GM18508 (cell line): Measurements from ENCODE around the gene TTC12.

Experiments used
- ATAC-seq: cut with Tn5 transposase; IDR thresholded peaks from one replicate; pipeline ENCODE4 v1.9.1; 2021; ENCODE audit warnings: moderate number of reproducible peaks; ENCODE audit not compliant: insufficient read depth, unreplicated experiment

TTC12 gene

DNA sequence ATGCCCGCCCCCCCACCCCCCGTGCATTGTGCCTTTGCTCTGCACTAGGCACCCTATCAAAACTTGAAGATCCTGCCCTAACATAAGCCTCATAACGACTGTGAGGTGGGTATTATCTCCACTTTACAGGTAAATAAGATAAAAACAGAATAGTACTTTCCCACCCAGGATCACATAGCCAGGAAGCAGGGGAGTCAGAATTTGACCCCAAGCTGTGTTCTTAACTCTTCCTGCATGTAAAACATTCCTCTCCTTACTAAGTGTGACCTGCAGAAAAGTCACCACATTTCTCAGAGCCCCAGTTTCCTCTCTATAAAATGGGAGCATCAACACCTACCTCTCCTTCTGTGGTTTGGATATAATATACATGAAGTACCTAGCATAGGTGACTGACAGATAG is 55.0 kb downstream of the TTC12 start:
- ATAC-seq = no peak

DNA sequence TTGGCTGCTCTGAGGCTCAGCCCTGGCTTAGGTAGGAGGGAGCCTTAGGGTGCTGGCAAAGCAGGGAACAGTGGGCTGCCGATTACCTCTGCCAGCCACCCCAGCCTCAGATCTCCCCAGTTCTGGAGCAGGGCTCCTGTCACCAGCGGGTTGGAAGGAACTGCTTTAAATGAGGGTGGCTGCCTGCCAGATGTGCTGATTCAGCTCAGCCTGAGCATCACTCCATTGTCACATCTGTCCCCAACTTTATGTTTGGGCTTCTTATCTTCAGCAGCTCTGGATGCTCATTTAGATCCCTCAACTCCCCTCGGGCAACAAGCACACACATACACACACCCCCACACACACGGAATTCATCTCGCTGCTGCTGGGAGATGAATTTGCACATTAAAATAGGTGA is 56.3 kb downstream of the TTC12 start:
- no peak for ATAC-seq

DNA sequence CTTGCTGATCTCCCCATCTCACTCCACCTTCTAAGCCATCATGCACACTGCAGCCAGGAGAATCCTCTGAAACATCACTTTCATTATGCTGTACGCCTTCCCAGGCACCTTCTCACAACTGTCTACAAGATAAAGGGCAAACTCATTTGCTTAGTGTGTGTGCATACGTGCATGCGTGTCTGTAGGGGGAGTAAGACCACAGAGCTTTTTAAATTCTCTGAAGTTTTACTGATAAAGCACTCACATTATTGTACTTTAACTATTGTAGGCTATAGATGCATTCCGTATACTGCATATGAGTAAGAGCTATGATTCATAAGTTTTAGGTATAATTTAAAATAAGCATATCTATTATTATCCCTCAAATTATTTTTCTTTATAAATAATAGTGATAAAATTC is 57.9 kb downstream of the TTC12 start:
- ATAC-seq = no peak

DNA sequence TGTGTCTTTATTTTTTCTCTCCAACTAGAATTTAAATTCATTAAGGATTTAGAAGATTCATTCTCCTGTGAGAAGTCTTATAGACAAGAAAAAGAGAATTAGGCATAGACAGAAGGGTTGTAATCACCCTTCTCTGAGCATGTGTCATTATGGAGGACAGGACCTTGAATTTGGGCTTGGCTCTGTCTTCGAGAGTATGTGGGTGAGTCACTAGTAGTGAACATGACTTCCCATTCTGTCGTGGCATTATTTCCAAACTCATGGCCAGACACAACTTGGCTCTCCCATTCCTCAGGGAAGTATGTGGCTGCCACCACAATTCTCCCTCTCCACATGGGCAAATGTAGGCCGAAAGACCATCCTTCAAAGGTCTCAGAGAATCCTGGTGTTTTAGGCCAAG is 58.9 kb downstream of the TTC12 start:
- no peak for ATAC-seq

DNA sequence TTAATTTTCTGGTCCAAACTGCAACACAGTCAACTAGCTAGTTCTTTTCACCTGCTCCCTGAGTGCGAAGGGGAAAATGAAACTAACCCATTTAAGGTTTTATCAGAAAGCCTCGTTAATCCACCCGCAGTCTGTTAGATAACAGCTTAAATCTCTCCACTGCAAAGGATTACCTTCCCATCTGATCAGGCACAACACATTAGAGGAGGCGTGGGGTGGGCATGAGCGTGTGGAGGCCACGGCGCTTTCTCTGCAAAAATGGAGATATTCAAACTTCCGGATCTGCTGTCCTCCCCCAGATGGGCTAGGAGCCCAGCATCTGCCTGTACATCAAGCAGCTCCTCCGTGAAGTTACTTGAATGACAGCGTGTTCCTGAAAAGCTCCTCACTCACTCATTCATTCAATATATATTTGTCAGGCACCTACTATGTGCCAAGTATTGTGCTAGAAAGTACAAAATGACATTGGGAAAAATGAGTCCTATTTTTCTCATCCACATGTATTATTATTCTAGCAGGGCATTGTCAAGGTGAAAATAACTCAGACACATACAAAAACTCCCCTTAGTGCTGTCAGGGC is 59.7 kb downstream of the TTC12 start:
- no peak for ATAC-seq

DNA sequence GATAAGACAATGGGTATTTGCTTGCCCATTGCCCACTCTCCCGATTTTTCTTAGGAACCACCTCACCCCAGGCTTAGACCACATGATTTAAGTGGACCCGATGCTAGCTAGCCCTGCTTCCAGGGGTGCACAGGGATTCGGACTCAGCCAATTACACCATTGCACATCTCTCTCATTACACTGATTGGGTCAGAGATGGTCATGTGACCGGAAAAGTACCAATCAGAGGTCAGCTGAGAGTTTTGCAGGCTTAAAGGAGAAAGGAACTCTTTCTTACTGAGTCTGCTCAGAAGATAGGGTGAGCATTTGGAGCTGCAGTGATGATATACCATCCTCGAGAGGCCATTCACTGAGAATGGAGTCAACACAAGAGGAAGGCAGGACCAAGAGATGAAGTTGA is 61.0 kb downstream of the TTC12 start:
- no peak for ATAC-seq

DNA sequence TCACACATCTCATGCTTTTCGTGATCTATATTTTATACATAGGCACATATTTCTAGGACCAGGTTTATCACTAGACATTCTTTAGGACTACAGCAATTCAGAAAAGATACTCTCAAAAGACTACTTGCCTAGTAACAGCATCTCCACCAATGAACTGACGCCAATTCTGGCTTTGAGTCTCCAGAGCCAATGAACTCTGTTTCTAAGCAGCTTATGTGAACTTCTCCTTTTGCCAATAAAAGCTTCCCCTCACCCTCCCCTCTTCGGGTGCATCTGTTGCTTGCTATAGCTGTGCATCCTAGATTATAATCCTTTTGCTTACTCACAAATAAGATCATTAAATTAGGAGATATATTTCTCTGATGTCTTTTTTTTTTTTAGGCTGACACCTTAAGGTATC is 61.8 kb downstream of the TTC12 start:
- no peak for ATAC-seq

DNA sequence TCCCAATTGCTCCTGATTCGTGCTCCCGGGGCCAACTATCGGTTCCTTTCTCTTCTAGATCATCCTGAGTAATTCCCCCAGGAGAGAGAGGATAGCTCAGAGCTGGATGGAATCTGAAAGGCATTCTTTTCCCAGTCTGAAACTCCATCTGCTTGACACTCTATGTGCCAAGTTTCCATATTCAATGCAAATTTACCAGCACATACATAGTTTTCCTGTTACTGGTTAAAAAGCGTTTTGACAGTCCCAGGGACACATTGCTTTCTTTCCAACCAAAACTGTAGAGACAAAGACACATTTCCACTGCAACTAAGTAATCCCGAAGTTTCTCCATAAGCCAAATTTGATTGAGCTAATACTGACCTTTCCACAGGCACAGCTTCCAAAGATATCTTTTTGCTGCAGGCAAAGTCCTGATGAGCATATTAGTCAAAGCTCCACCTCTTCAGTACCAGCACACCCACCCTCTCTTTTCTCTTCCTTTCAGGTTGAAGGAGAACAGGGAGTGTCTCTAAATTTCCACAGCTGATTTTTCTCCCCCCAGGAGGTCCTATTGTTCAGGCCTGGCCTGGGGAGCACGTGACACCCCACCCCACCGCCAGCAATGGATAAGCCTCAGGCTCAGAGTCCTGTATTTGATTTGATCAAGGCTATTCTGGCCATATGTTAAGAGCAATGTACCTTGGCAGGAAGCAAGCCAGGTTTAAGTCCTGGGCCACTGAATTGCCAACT is 63.5 kb downstream of the TTC12 start:
- no peak for ATAC-seq

DNA sequence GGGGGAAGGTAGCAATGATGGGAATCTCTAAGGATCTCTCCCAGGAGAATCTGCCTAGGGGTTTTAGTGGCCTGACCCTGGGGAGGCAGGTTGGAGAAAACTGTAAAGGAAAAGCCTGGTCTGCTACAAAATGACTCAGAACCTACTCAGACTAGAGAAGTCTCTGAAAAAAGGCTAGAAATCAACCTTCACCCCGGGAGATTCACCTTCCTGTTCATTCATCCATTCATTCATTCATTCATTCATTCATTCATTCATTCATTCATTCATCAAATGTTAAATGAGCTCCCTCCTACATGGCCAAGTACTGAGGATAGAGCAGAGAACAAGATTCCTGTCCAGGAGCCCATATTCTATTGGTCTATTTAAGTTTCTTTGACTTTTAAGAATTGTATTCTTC is 64.3 kb downstream of the TTC12 start:
- no peak for ATAC-seq

DNA sequence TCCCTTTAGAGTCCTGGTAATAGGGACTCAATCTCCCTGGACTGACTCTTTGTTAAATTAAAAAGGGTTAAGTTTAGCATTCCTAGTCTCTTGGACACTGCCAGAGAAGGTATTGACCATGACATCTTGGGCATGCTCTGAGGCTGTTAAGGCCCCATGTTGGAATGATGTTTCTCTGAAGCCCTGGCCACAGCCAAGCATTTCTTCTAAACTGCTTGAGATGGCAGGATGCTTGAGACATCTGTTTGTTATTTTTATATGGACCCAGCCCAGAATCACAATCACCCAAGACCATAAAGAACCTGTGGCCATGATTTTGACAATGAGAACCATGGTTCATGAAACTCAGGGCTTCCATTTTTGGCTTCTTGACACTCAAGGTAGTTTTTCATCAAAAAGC is 67.7 kb downstream of the TTC12 start:
- ATAC-seq = no peak

DNA sequence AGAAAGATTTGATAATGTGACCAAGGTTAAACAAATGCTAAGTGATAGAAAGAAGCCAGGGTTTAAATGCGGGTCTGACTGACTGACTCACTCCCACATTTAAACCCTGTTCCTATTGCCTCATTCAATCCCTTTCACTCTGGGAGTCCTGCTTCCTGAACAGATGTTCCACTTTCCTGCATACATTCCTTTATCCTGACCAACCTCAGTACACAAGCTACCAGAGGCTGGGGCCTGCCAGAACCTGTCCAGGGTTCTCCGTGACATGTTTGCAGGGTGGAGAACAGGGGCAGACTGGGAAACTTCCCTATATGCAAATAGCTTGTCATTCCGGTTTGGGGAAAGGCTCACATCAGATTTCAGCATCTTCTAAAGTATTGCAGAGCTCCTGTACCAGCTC is 70.2 kb downstream of the TTC12 start:
- ATAC-seq = no peak

DNA sequence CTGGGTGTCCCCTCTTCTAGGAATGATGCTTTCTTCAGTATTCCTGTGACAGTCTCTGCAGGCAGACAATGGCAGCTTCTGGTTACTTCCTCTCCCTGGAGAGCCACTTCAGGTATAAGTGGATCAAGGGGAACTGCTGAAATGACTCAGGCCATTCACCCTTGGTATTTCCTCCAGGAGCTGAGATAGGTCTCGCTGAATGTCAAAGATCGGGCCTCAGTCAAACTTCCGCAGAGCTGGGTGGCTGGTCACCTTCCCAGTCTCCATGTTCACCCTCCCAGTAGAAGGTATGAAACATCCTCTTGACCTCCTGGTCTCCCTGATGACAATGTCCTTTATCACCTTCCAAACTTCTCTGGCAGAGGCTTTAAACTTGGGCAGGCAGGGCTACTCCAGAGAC is 71.4 kb downstream of the TTC12 start:
- ATAC-seq = no peak

DNA sequence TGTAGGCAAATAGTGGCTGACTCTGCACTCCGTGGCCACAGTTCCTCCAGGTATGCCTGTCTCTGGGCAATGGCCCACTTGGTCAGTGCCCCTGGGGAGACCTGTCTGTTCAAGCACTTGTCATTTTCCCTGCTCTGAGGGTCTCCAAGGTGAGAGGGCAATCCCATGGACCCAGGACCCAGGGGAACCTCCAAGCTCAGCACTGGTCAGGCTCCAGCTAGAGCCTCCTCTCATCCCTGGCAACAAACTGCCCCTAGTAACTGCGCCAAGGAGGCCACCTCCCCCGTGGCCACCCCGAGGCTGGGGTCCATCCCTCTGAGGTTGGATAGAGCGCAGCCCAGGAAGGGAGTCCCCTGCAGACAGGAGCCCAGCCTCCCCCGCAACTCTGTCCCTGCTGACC is 72.5 kb downstream of the TTC12 start:
- ATAC-seq = no peak

DNA sequence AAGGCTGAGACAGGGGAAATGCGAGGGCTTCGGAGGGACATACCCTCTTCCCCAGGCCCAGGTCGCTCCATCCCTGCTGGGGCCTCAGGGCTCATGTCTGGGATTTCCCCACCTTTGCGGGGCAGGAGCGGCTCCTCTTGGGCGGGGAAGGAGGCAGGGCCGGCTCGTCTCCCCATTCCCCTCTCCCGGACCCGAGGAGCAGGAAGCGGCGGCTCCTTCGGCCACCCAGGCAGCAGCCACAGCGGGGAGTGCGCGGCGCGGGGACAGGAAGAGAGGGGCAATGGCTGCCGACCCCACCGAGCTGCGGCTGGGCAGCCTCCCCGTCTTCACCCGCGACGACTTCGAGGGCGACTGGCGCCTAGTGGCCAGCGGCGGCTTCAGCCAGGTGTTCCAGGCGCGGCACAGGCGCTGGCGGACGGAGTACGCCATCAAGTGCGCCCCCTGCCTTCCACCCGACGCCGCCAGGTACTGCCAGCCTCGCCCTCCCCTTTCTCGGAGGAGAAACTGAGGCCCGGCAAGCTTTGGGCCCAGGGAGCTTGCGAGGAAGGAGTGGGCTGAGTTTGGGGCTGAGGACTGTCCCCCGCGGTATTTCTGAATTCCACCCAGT is 73.3 kb downstream of the TTC12 start, which contains the start of gene ANKK1:
Gene ANKK1, plus strand, starts transcription at position 175 of the 607 bp plus-strand sequence. Its CDS starts 106 bp downstream, at position 281.
- no peak for ATAC-seq

DNA sequence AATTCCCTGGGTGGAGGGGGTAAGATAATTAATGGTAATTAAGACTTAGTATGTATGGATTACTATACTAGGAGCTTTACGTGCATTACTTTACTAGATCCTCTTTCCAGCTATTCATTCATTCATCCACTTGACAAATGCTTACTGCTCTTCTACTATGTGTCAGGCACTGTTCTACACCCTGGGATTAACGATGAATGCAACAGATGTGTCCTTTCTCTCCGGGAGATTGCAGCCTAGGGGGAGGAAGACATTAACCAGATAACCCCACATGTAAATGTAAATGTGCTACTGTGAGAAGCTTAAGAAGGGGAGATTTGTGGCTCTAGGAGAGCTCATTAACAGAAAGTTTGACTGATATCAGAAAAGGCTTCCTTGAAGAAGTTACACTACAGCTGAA is 74.9 kb downstream of the TTC12 start:
- ATAC-seq = no peak

DNA sequence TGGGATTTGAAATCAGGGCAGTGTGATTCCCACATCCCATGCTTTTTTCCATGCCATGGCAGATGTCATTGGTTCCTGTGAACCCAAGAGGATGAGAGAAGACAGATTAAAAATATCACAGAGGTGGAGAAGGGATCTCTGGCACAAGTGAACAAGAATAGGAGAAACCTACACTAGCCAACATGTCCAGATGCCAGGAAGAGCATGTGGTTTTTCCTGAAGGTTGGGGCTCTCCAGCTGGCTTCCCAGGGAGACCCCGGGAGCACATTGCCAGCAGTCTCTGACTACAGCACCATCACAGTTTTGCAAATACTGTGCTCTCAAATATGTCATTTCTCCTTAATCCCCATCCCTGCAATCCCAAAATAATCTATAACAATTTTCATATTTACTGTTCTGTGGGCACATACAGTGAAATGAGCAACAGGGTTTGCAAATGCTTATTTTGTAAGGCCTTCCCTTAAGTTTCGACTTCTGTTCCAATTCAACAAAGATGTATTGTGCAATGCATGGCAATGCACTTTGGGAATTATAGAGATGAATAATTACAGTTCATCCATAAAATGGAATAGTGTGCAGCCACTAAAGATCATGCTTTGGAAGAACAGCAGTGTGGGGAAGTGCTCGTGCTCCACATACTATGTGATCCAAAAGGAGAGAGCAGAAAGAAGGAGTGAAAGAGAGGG is 78.0 kb downstream of the TTC12 start:
- no peak for ATAC-seq

DNA sequence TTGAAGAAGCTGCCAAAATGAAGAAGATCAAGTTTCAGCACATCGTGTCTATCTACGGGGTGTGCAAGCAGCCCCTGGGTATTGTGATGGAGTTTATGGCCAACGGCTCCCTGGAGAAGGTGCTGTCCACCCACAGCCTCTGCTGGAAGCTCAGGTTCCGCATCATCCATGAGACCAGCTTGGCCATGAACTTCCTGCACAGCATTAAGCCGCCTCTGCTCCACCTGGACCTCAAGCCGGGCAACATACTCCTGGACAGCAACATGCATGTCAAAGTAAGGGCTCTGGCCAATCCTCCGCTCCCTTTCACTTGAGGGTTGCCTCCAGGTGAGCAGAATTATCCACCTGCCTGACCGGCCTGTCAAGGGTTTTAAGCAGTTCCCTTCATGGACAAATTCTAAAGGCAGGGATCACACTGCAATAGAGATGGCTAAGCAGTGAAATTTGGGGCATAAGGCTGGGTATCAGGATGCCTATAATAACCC is 79.2 kb downstream of the TTC12 start:
- no peak for ATAC-seq

DNA sequence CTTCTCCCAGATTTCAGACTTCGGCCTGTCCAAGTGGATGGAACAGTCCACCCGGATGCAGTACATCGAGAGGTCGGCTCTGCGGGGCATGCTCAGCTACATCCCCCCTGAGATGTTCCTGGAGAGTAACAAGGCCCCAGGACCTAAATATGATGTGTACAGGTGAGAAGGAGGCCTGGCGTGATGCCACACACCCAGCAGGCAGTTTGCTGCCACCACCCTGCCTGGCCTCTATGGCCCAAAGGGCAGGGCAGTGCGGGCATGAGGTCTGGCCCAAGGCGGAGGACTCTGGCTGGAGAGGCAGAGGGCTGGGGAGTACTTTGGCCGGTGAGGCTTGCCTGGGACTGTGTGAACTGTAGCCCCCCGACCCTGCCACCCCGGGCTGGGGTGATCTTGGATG is 80.5 kb downstream of the TTC12 start:
- ATAC-seq = no peak

DNA sequence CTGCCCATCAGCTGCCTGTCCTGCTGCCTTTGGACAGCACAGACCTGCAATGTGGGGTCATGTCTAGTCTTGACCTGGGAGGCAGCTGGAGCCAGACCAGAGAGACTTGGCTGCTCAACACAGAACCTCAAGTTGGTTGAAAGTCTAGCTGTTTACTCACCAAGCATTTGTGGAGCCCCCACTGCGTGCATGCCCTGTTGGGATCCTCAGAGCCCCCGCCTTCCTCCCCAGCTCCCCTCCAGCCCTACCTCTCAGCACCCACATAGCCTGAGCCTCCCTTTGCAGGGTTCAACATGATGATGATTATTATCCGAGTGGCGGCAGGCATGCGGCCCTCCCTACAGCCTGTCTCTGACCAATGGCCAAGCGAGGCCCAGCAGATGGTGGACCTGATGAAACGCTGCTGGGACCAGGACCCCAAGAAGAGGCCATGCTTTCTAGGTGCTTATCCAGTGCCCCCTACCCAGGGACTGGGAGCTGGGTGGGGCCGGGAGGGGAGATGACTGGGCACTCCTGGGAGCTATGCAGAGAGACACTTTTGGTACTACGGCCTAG is 81.5 kb downstream of the TTC12 start:
- ATAC-seq = no peak

DNA sequence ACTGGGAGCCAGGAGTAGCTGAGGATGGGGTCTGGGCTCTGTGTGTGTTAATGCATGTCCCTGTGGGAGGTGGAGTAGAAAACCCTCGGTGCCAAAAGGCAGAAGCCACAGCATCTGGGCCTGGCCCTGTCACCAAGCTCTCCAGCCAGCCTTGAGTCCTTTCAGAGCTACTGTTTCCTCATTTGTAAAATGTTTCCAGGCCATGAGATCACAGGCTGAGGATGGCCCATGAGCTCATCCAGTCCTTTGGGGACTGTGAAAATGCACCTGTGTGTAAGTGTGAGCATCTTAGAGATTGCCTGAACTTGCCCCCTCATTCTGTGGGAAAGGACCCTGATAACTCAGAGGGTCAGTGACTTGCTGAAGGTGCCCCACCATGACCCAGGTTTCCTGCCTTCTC is 82.3 kb downstream of the TTC12 start:
- no peak for ATAC-seq

DNA sequence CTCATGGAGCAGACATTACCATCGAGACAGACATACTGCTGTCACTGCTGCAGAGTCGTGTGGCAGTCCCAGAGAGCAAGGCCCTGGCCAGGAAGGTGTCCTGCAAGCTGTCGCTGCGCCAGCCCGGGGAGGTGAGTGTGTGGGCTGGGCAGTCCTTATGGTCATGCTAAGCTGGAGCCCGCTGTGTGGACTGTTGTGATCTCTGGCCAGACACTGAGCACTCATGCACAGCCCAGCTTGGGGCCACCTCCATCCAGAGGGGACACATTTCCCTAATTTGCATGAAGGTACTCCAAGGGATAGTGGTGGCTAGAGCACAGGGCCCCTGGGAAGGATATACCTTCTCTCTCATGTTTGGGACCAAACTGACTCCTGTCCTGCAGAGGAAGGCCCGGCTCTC is 82.8 kb downstream of the TTC12 start:
- ATAC-seq = no peak
